Kidney capillary endothelial cell (primary cell): ENCODE results near the gene EXD3.

Experiments used
- DNase-seq: peaks from one replicate; pipeline ENCODE4 v3.0.0-alpha.2; 2018; ENCODE audit warnings: low spot score

The EXD3 gene

GRCh38 chr9:137294681-137295237, 128.2 kb downstream of the EXD3 start:
- DNase-seq = peak; percentile 42

GRCh38 chr9:137294091-137294680, 128.8 kb downstream of the EXD3 start:
- peak; percentile 58 for DNase-seq

- no peak for DNase-seq
Measured at GRCh38 chr9:137293482-137294090, 129.4 kb downstream of the EXD3 start.

GRCh38 chr9:137293094-137293481, 129.9 kb downstream of the EXD3 start:
- DNase-seq = no peak

GRCh38 chr9:137286975-137287383, 136.0 kb downstream of the EXD3 start:
- DNase-seq = peak; percentile 68

GRCh38 chr9:137281345-137282116, 141.4 kb downstream of the EXD3 start:
- DNase-seq = no peak

GRCh38 chr9:137280474-137281344, 142.3 kb downstream of the EXD3 start:
- DNase-seq = no peak

- no peak for DNase-seq
Measured at GRCh38 chr9:137279741-137280473, 143.1 kb downstream of the EXD3 start.

- DNase-seq = no peak
Measured at GRCh38 chr9:137278721-137279711, 143.9 kb downstream of the EXD3 start.

- DNase-seq = no peak
Measured at GRCh38 chr9:137278061-137278701, 144.8 kb downstream of the EXD3 start.

- DNase-seq = peak; percentile 98
Measured at GRCh38 chr9:137277329-137278041, 145.5 kb downstream of the EXD3 start, which contains the start of gene TOR4A. Gene TOR4A (plus strand): TSS chr9:137277726. CDS start chr9:137278690, 964 bp downstream.

GRCh38 chr9:137276473-137277328, 146.3 kb downstream of the EXD3 start:
- peak; percentile 77 for DNase-seq

GRCh38 chr9:137275588-137276472, 147.1 kb downstream of the EXD3 start:
- no peak for DNase-seq

- no peak for DNase-seq
Measured at GRCh38 chr9:137275203-137275587, 147.8 kb downstream of the EXD3 start.

- DNase-seq = no peak
Measured at GRCh38 chr9:137273611-137274320, 149.2 kb downstream of the EXD3 start.

GRCh38 chr9:137273095-137273490, 149.9 kb downstream of the EXD3 start:
- no peak for DNase-seq
